IMR-90 (cell line): ENCODE measurements around the gene FAF1. TPM values are rescaled to one million over a fixed set of nuclear protein-coding genes. Genes with fewer than 3 reads are reported as not detected.

Experiments
- ATAC-seq: fragments of 200-7000 bp; cut with Tn5 transposase; 2 replicates; pipeline ENCODE4 v1.9.1; 2020; ENCODE audit warnings: low read depth, mild to moderate bottlenecking, moderate library complexity
- BruUV-seq: library from RNA; stranded (reverse); fragments of 400-500 nt; replicated peaks from 2 replicates; lab custom pipeline; 2021; lab: Mats Ljungman, UMichigan
- CTCF ChIA-PET: fragments of 300-600 bp; formaldehyde crosslinking; extraction: SDS; loops from one replicate; lab custom pipeline; 2021; ENCODE audit warnings: antibody characterized with exemption; lab: Yijun Ruan, JAX
- POLR2A ChIA-PET: fragments of 300-600 bp; sonication (Branson Sonifier 250); formaldehyde crosslinking; loops from one replicate; lab custom pipeline; 2022; ENCODE audit warnings: antibody characterized with exemption; ENCODE audit not compliant: unreplicated experiment; lab: Charles Lee
- DNase-seq: peaks from one replicate; pipeline ENCODE4 v3.0.0; 2013
- H2AFZ ChIP-seq: replicated peaks from 2 replicates; pipeline ENCODE3; 2013; ENCODE audit warnings: low read length, mild to moderate bottlenecking; ENCODE audit not compliant: poor library complexity
- H2AK5ac ChIP-seq: 2 replicates; pipeline ENCODE4 v1.6.1; 2013; ENCODE audit warnings: low read depth, low read length, inconsistent platforms
- H2AK9ac ChIP-seq: replicated peaks from 2 replicates; pipeline ENCODE3; 2013; ENCODE audit warnings: mild to moderate bottlenecking, low read depth, low read length, moderate library complexity; ENCODE audit not compliant: poor library complexity
- H2BK120ac ChIP-seq: 2 replicates; pipeline ENCODE4 v1.6.1; 2013; ENCODE audit warnings: low read depth, low read length, inconsistent platforms
- H2BK15ac ChIP-seq: 3 replicates; pipeline ENCODE4 v1.6.1; 2013; ENCODE audit warnings: low read depth, low read length, inconsistent platforms
- H2BK20ac ChIP-seq: 2 replicates; pipeline ENCODE4 v1.6.1; 2013; ENCODE audit warnings: low read depth, mild to moderate bottlenecking, inconsistent platforms, low read length, moderate library complexity
- H2BK5ac ChIP-seq: 2 replicates; pipeline ENCODE4 v1.6.1; 2013; ENCODE audit warnings: mild to moderate bottlenecking, low read depth, low read length, inconsistent platforms; ENCODE audit not compliant: poor library complexity, severe bottlenecking
- H3K14ac ChIP-seq: replicated peaks from 2 replicates; pipeline ENCODE4 v1.6.1; 2013; ENCODE audit warnings: low read depth, low read length, inconsistent platforms
- H3K18ac ChIP-seq: 2 replicates; pipeline ENCODE4 v1.6.1; 2013; ENCODE audit warnings: low read depth, low read length, control low read depth
- H3K23ac ChIP-seq: 2 replicates; pipeline ENCODE4 v1.6.1; 2013; ENCODE audit warnings: low read depth, low read length, inconsistent platforms
- H3K27ac ChIP-seq: 2 replicates; pipeline ENCODE4 v1.5.1; 2013; ENCODE audit warnings: mild to moderate bottlenecking, control low read depth, low read length; ENCODE audit not compliant: insufficient read depth
- H3K27me3 ChIP-seq: 2 replicates; pipeline ENCODE4 v1.6.1; 2013; ENCODE audit warnings: low read length; ENCODE audit not compliant: control insufficient read depth, insufficient read depth
- H3K36me3 ChIP-seq: 2 replicates; pipeline ENCODE4 v1.6.1; 2013; ENCODE audit warnings: low read length, mixed read lengths; ENCODE audit not compliant: control insufficient read depth, insufficient read depth
- H3K4ac ChIP-seq: 2 replicates; pipeline ENCODE4 v1.6.1; 2013; ENCODE audit warnings: low read depth, low read length, inconsistent platforms
- H3K4me1 ChIP-seq: 2 replicates; pipeline ENCODE4 v1.6.1; 2013; ENCODE audit warnings: low read length, mixed read lengths; ENCODE audit not compliant: control insufficient read depth, insufficient read depth
- H3K4me2 ChIP-seq: 2 replicates; pipeline ENCODE4 v1.6.1; 2013; ENCODE audit warnings: low read depth, mild to moderate bottlenecking, control low read depth, low read length, moderate library complexity
- H3K4me3 ChIP-seq: 2 replicates; pipeline ENCODE4 v1.5.1; 2013; ENCODE audit warnings: low read depth, mild to moderate bottlenecking, control low read depth, low read length, moderate library complexity; ENCODE audit not compliant: insufficient read depth
- H3K56ac ChIP-seq: 2 replicates; pipeline ENCODE4 v1.6.1; 2013; ENCODE audit warnings: low read length, inconsistent platforms; ENCODE audit not compliant: insufficient read depth; ENCODE audit errors: extremely low read depth
- H3K79me1 ChIP-seq, 2 experiments: 2 replicates each; pipeline ENCODE4 v1.6.1; 2013; ENCODE audit warnings: low read length in 2 of 2, inconsistent platforms in 1 of 2, low read depth in 1 of 2
- H3K9ac ChIP-seq: 2 replicates; pipeline ENCODE4 v1.6.1; 2013; ENCODE audit warnings: low read depth, low read length, control low read depth
- H3K9me1 ChIP-seq: 2 replicates; pipeline ENCODE4 v1.6.1; 2013; ENCODE audit warnings: low read length, inconsistent platforms; ENCODE audit not compliant: insufficient read depth
- H3K9me3 ChIP-seq: 2 replicates; pipeline ENCODE4 v1.6.1; 2013; ENCODE audit warnings: low read length; ENCODE audit not compliant: control insufficient read depth, insufficient read depth
- H4K20me1 ChIP-seq: 2 replicates; pipeline ENCODE4 v1.6.1; 2013; ENCODE audit warnings: low read length, inconsistent platforms; ENCODE audit not compliant: insufficient read depth
- H4K5ac ChIP-seq: 2 replicates; pipeline ENCODE4 v1.6.1; 2013; ENCODE audit warnings: mild to moderate bottlenecking, low read depth, low read length, control low read depth
- H4K8ac ChIP-seq, 2 experiments: 2 replicates each; pipeline ENCODE4 v1.6.1; 2013; ENCODE audit warnings: low read depth in 2 of 2, low read length in 2 of 2, control low read depth in 1 of 2, inconsistent platforms in 1 of 2
- H4K91ac ChIP-seq: 2 replicates; pipeline ENCODE4 v1.6.1; 2013; ENCODE audit warnings: low read depth, low read length, inconsistent platforms; ENCODE audit not compliant: insufficient read depth
- BHLHE40 ChIP-seq: fragments of 150-350 bp; IDR thresholded peaks from 2 replicates; pipeline ENCODE4 v1.6.1; 2016; ENCODE audit warnings: mild to moderate bottlenecking, low read depth, low read length
- WGBS, 2 experiments: methylation state at CpG; one replicate each; pipeline versions ENCODE4 v1.1.5 to v1.1.7; 2013; ENCODE audit warnings: missing lambda C conversion rate in 2 of 2; ENCODE audit not compliant: insufficient read length in 1 of 2; ENCODE audit errors: extremely low coverage in 2 of 2; 5-methylcytosine and 5-hydroxymethylcytosine counted together
- dilution Hi-C: fragments of 300-500 bp; cut with HindIII; formaldehyde crosslinking; loops from one replicate; pipeline ENCODE4 v1.14.3; 2018; ENCODE audit warnings: low sequenced_read_pairs; ENCODE audit not compliant: unreplicated experiment
- in situ Hi-C: fragments of 300-500 bp; cut with MboI; formaldehyde crosslinking; loops from 3 replicates; pipeline ENCODE4 v1.14.3; 2019; ENCODE audit warnings: low sequenced_read_pairs, inconsistent platforms, mixed read lengths
- intact Hi-C: fragments of 100-400 bp; cut with micrococcal nuclease; formaldehyde crosslinking; loops from 2 replicates; pipeline ENCODE4 v1.10.0; 2022
- polyA plus RNA-seq, 3 experiments: library from polyadenylated mRNA; depleted of rRNA; stranded (reverse); fragments of >200 nt; gene quantifications; 2 replicates each; pipeline ENCODE4 v1.2.3, GENCODE V29; 2012; ENCODE audit warnings: low replicate concordance in 1 of 3
- total RNA-seq: library from RNA; depleted of rRNA; stranded (reverse); fragments of >200 nt; gene quantifications from 2 replicates; pipeline ENCODE4 v1.2.3, GENCODE V29; 2012

FAF1 gene
- total and polyA plus RNA-seq, 2 of the 4 experiments (the other 2 are of a cell fraction), result 18.8 to 72.9 TPM

DNA sequence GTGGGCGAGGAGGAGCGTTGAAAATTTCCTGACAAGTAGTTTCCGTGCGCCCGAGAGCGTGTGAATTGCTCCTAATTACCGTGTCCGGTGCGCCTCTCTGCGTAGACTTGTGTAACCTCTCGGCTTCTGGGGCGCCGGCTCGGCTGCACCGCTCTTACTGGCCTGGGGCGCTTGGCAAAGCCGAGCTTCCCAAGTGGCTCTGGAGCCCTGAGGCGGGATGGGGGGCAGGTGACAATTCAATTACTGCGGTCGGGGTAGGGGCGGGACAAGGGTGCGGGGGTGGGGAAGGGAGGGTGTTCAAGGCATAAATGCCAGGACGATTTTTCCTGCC is 536.4 kb downstream of the FAF1 start:
- no peak overlapping the region; the same call in 1 of the 2 replicates for H3K4me3 ChIP-seq

More for the DNA sequence above, 536.4 kb downstream of the FAF1 start:
- H2BK120ac ChIP-seq, result no peak overlapping the region
- no peak overlapping the region for H2BK5ac ChIP-seq
- H2BK15ac ChIP-seq, result no peak overlapping the region
- peaks cover 99% of the 10 kb centered on the region for H3K27me3 ChIP-seq
- ChIA-PET POLR2A (interaction anchor here (0.6 kb wide), 1 partner anchor 58 kb away, joined by 3 read pairs; no protein-coding TSS in a partner anchor), CTCF (interaction anchor here (0.7 kb wide), 2 partner anchors 10 to 318 kb away, joined by 3 to 4 read pairs; no protein-coding TSS in a partner anchor)
- 2% methylated on average over 13 of the region's 23 CpGs; no CpG with 5 or more reads in 1 of the 2 experiments for WGBS, 2 experiments
- intact Hi-C loops (no loop called here), dilution Hi-C loops (no loop called here), in situ Hi-C loops (no loop called here)
- ATAC-seq (no peak), DNase-seq (no peak)
- peak overlapping the region; percentile 60; the same call in 1 of the 2 replicates for H3K4me2 ChIP-seq
- no peak overlapping the region for H3K23ac ChIP-seq
- H3K36me3 ChIP-seq, result no peaks in the 10 kb centered on the region
- no peak overlapping the region for H4K8ac ChIP-seq
- no peak overlapping the region for H2AK9ac ChIP-seq
- no peaks in the 10 kb centered on the region; the same call in 1 of the 2 replicates for H3K4me1 ChIP-seq
- no TSS peak for BruUV-seq
- H2BK20ac ChIP-seq, result no peak overlapping the region
- no peak overlapping the region for H3K27ac ChIP-seq
- no peak overlapping the region for H4K91ac ChIP-seq
- H4K5ac ChIP-seq, result no peak overlapping the region
- TF ChIP-seq BHLHE40, result no peak
- peaks cover 10% of the 10 kb centered on the region for H3K9me3 ChIP-seq
- H3K14ac ChIP-seq, result no peak overlapping the region
- H3K18ac ChIP-seq, result no peak overlapping the region
- no peak overlapping the region for H3K4ac ChIP-seq
- peak overlapping the region; percentile 77 for H2AFZ ChIP-seq
- H3K79me1 ChIP-seq, result no peaks in the 10 kb centered on the region
- no peak overlapping the region for H2AK5ac ChIP-seq
- peaks cover 12% of the 10 kb centered on the region for H3K9me1 ChIP-seq
- H3K9ac ChIP-seq, result no peak overlapping the region
- H4K20me1 ChIP-seq, result 0 out of 2 replicates have a peak, but pooled peaks cover 20% of the 10 kb centered on the region
- no peak overlapping the region for H3K56ac ChIP-seq
